Activated naive CD8-positive, alpha-beta T cell treated with anti-CD3 and anti-CD28 coated beads for 36 hours (primary cell): ENCODE data around the gene WWOX. TPM values are rescaled to one million over a fixed set of nuclear protein-coding genes. Genes with fewer than 3 reads are reported as not detected.

ENCODE experiments used
- DNase-seq: peaks from one replicate; pipeline ENCODE4 v3.0.0; 2021
- H3K27ac Mint-ChIP-seq: one replicate; pipeline ENCODE4 v1.8.0; 2022; ENCODE audit warnings: mild to moderate bottlenecking, moderate library complexity, mixed read lengths
- H3K27me3 Mint-ChIP-seq: one replicate; pipeline ENCODE4 v1.8.0; 2022; ENCODE audit warnings: mild to moderate bottlenecking, mixed read lengths
- H3K36me3 Mint-ChIP-seq: one replicate; pipeline ENCODE4 v1.8.0; 2021; ENCODE audit warnings: mild to moderate bottlenecking, mixed read lengths
- H3K4me1 Mint-ChIP-seq: one replicate; pipeline ENCODE4 v1.8.0; 2021; ENCODE audit warnings: mixed read lengths
- H3K4me3 Mint-ChIP-seq: one replicate; pipeline ENCODE4 v1.8.0; 2022; ENCODE audit warnings: mild to moderate bottlenecking, moderate library complexity, mixed read lengths
- H3K9me3 Mint-ChIP-seq: one replicate; pipeline ENCODE4 v1.8.0; 2022; ENCODE audit warnings: mixed read lengths
- total RNA-seq, 2 experiments: library from RNA; stranded (reverse); gene quantifications; one replicate each; pipeline ENCODE4 v1.2.3, GENCODE V29; 2021

Gene WWOX
- total RNA-seq, 2 experiments from 2014 or later, result 20.0 to 23.9 TPM

GRCh38 chr16:78520470-78520869 is 421.0 kb downstream of the WWOX start:
- no peaks in the 10 kb centered on the region for H3K4me1 Mint-ChIP-seq
- H3K36me3 Mint-ChIP-seq, result peaks cover 2% of the 10 kb centered on the region
- DNase-seq, result no peak

DNA sequence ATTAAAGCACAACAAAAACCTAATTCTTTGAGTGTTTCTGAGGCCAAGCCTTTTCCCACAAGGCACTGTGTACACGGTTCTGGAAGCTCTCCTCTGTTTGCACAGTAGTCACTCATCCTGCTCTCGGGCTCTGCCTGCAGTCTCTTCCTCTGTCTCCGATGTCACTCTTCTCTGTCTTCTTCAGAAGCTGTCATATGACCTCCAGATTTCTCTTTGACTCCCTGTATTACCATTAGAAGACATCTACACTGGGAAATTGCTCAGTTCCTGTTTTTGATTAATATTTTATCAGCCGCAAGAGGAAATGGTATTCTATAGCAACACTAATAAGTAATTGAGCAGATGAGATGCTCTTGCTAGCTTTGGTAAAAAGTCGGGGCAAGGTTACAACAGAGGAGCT is 422.9 kb downstream of the WWOX start:
- Mint-ChIP-seq H3K4me3 (no peak overlapping the region), H3K36me3 (peaks cover 2% of the 10 kb centered on the region), H3K4me1 (no peaks in the 10 kb centered on the region), H3K9me3 (no peaks in the 10 kb centered on the region), H3K27ac (no peak overlapping the region), H3K27me3 (no peaks in the 10 kb centered on the region)
- DNase-seq, result no peak

More at GRCh38 chr16:78520470-78520869, 421.0 kb downstream of the WWOX start:
- Mint-ChIP-seq H3K4me3 (no peak overlapping the region), H3K27me3 (no peaks in the 10 kb centered on the region), H3K27ac (no peak overlapping the region), H3K9me3 (no peaks in the 10 kb centered on the region)

DNA sequence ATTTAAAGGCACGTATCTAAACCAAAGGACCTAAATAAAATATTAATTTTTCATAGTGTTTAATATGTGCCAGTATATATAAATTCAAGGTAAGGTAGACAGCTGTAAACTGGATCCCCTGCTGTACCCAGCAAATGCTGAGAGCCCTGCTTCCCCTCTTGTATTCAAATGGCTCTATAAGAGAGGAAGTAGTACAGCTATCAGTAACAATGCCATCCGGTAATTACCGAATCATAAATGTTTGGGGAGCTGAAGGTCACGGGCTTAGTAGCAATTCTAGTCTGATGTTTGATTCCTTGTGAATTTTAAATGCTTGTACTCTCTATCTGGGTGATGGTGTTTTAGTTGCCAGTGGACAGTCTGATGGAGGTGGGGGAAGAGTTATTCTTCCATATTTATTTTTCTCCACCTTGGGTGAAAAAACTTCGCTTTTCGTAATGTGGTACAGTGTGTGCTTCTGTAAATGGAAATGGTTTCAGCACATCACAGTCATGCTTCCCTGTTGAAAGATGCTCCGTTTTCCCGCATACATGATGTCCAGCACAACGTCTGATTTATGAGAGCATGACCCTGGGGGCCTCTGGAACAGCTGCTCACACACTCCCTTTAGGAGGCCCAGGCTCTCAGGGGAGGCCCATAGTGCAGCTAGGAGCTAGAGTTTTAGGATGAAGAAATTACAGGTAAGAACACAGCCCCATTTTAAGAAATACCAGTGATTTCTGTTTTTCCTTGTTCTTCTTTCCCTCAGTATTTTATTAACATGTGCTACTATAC is 423.9 kb downstream of the WWOX start:
- Mint-ChIP-seq H3K9me3 (no peaks in the 10 kb centered on the region), H3K27ac (no peak overlapping the region)

DNA sequence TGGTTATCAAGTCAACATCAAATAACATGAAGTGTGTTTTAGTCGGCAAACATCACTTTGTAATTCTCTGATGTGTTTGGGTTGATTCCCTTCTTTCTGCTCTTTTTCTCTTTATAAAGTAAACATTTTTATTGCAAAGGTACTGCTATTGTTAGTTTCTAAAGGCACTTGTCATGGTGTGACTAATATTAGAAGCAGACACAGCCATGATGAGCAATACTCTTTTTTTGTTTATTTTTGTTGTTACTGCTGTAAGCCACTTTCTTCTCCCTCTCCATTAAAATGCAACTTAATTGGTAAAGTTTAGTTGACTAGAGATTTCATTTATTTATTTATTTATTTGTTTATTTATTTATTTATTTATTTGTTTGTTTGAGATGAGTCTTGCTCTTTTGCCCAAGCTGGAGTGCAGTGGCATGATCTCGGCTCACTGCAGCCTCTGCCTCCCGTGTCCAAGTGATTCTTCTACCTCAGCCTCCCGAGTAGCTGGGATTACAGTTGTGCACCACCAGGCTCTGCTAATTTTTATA is 424.7 kb downstream of the WWOX start:
- Mint-ChIP-seq H3K36me3 (peaks cover 4% of the 10 kb centered on the region), H3K4me3 (no peak overlapping the region), H3K4me1 (no peaks in the 10 kb centered on the region), H3K27me3 (no peaks in the 10 kb centered on the region), H3K9me3 (no peaks in the 10 kb centered on the region), H3K27ac (no peak overlapping the region)
- DNase-seq, result no peak

More for the DNA sequence above, 423.9 kb downstream of the WWOX start:
- H3K4me1 Mint-ChIP-seq, result no peaks in the 10 kb centered on the region
- no peaks in the 10 kb centered on the region for H3K27me3 Mint-ChIP-seq
- DNase-seq, result no peak
- H3K4me3 Mint-ChIP-seq, result no peak overlapping the region
- H3K36me3 Mint-ChIP-seq, result peaks cover 2% of the 10 kb centered on the region

- H3K27me3 Mint-ChIP-seq, result no peaks in the 10 kb centered on the region
- H3K27ac Mint-ChIP-seq, result no peak overlapping the region
- H3K4me1 Mint-ChIP-seq, result no peaks in the 10 kb centered on the region
- H3K4me3 Mint-ChIP-seq, result no peak overlapping the region
- DNase-seq, result no peak
- no peaks in the 10 kb centered on the region for H3K9me3 Mint-ChIP-seq
- H3K36me3 Mint-ChIP-seq, result peaks cover 4% of the 10 kb centered on the region
Measured at GRCh38 chr16:78528265-78528664, 428.8 kb downstream of the WWOX start.

DNA sequence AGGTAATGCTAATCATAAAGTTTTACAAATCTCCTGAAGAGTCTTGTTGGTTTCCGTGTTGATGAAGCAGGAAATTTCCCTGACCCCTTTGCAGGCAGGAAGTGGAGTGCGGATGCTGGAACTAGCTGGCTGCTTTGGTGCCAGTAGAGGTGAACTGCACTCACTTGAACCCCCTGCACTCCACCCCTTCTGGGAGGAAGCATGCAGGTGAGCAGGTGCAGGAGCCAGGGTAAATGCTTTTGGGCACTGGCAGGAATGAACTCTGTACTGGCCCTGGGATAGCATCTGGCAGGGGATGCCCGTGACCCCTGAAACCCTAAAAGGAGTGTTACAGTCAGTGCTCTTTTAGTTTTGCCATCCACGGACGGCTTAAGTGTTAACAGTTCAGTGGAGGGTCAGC is 430.4 kb downstream of the WWOX start:
- Mint-ChIP-seq H3K4me3 (no peak overlapping the region), H3K36me3 (peaks cover 4% of the 10 kb centered on the region), H3K27ac (no peak overlapping the region), H3K27me3 (no peaks in the 10 kb centered on the region), H3K9me3 (no peaks in the 10 kb centered on the region), H3K4me1 (no peaks in the 10 kb centered on the region)
- DNase-seq, result no peak

DNA sequence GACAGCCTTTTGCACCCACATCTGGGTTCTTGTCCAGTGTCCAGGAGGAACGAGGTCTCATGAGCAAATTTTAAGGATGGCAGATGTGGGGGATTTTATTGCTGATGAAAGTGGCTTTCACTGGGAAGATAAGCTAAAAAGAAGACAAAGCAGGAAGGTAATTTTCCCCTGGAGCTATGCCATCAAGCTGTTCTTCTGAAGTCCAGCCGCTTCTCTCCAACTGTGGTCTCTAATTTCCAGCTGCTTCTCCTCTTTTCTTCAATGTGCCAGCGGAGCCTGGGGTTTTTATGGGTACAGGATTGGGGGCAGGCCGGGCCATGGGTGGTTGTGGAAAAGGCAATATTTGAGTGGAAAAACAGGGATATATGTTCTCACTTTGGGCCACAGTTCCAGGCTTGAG is 430.8 kb downstream of the WWOX start:
- Mint-ChIP-seq H3K36me3 (peaks cover 4% of the 10 kb centered on the region), H3K9me3 (no peaks in the 10 kb centered on the region), H3K4me1 (no peaks in the 10 kb centered on the region), H3K27me3 (no peaks in the 10 kb centered on the region), H3K4me3 (no peak overlapping the region), H3K27ac (no peak overlapping the region)
- DNase-seq, result no peak

DNA sequence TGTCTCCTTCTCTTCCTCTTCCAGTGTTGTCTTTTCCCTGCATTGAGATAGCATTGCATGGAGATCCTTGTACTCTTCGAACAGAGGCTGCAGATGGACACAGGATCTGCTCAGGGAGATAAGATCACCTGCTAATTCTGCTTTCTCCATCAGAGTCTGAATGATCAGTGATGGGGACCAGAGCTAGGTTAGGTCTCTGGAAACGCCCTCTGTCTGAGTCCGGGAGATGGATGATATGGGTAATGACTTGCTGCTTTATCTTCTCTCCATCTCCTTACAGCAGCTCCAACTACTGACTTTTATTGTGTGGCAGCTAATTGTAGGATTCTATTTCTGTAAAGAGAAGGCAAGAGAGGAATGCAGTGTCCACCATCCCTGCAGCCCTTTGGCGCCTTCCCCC is 435.6 kb downstream of the WWOX start:
- Mint-ChIP-seq H3K27me3 (no peaks in the 10 kb centered on the region), H3K4me3 (no peak overlapping the region), H3K27ac (no peak overlapping the region), H3K9me3 (no peaks in the 10 kb centered on the region), H3K4me1 (no peaks in the 10 kb centered on the region), H3K36me3 (no peaks in the 10 kb centered on the region)
- DNase-seq, result no peak

DNA sequence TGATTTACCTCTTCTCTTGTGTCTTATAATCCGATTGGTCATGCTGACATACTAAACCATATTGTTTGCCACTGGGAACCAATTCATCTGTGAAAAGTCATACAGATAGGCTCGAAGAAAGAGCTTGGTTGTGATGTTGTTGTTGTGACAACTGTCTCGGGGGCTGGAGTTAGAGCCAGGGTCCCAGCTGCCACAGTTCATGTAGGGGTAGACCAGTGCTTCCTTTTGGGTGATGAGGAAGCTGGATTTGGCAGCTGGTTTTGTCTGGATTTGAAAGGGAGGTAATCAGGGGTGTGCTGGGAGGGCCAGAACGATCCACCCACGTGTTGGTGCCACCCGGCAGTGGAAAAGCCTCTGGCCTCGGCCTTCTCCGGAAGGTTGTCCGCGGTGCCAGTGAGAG is 438.1 kb downstream of the WWOX start:
- DNase-seq, result no peak
- no peaks in the 10 kb centered on the region for H3K36me3 Mint-ChIP-seq

GRCh38 chr16:78538292-78538691 is 438.8 kb downstream of the WWOX start:
- no peak overlapping the region for H3K4me3 Mint-ChIP-seq

More for the DNA sequence above, 438.1 kb downstream of the WWOX start:
- H3K4me1 Mint-ChIP-seq, result no peaks in the 10 kb centered on the region
- no peak overlapping the region for H3K4me3 Mint-ChIP-seq
- H3K9me3 Mint-ChIP-seq, result no peaks in the 10 kb centered on the region
- H3K27me3 Mint-ChIP-seq, result no peaks in the 10 kb centered on the region
- no peak overlapping the region for H3K27ac Mint-ChIP-seq

GRCh38 chr16:78538919-78539318 is 439.5 kb downstream of the WWOX start:
- H3K4me3 Mint-ChIP-seq, result no peak overlapping the region
- DNase-seq, result no peak
- H3K27ac Mint-ChIP-seq, result no peak overlapping the region
- no peaks in the 10 kb centered on the region for H3K27me3 Mint-ChIP-seq
- peaks cover 3% of the 10 kb centered on the region for H3K36me3 Mint-ChIP-seq
- H3K9me3 Mint-ChIP-seq, result no peaks in the 10 kb centered on the region
- no peaks in the 10 kb centered on the region for H3K4me1 Mint-ChIP-seq

More at GRCh38 chr16:78538292-78538691, 438.8 kb downstream of the WWOX start:
- Mint-ChIP-seq H3K36me3 (peaks cover 3% of the 10 kb centered on the region), H3K4me1 (no peaks in the 10 kb centered on the region), H3K27ac (no peak overlapping the region), H3K27me3 (no peaks in the 10 kb centered on the region), H3K9me3 (no peaks in the 10 kb centered on the region)
- DNase-seq, result no peak

DNA sequence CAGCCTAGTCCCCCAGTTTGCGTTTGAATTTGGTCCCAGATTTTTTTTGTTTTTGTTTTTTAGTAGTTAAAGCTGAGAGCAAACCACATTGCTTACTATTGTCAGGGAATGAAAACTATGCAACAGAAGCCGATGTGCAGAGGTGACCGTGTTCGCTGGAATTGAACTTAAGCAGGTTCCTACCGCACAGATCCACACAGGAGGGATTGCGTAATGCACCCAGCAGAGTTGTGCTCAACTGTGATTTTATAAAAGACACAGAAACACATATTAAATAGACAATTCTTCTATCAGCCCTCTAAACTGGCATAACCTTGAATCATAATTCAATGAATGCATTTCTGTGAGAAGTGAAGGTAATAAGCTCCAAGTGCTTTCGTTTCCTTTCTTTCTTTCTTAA is 443.0 kb downstream of the WWOX start:
- H3K27ac Mint-ChIP-seq, result no peak overlapping the region
- no peaks in the 10 kb centered on the region for H3K9me3 Mint-ChIP-seq
- no peak overlapping the region for H3K4me3 Mint-ChIP-seq
- peaks cover 3% of the 10 kb centered on the region for H3K27me3 Mint-ChIP-seq
- DNase-seq, result no peak
- peaks cover 3% of the 10 kb centered on the region for H3K36me3 Mint-ChIP-seq
- H3K4me1 Mint-ChIP-seq, result no peaks in the 10 kb centered on the region

- Mint-ChIP-seq H3K27me3 (peaks cover 3% of the 10 kb centered on the region), H3K4me1 (no peaks in the 10 kb centered on the region), H3K27ac (no peak overlapping the region), H3K36me3 (peaks cover 3% of the 10 kb centered on the region), H3K4me3 (no peak overlapping the region), H3K9me3 (no peaks in the 10 kb centered on the region)
- no peak for DNase-seq
Measured at GRCh38 chr16:78543023-78543422, 443.6 kb downstream of the WWOX start.

- DNase-seq, result no peak
- H3K4me1 Mint-ChIP-seq, result peaks cover 7% of the 10 kb centered on the region
Measured at GRCh38 chr16:78549366-78549765, 449.9 kb downstream of the WWOX start.

GRCh38 chr16:78551487-78552085 is 452.1 kb downstream of the WWOX start:
- Mint-ChIP-seq H3K9me3 (no peaks in the 10 kb centered on the region), H3K36me3 (no peaks in the 10 kb centered on the region), H3K4me1 (peaks cover 7% of the 10 kb centered on the region), H3K4me3 (no peak overlapping the region), H3K27me3 (no peaks in the 10 kb centered on the region), H3K27ac (no peak overlapping the region)
- no peak for DNase-seq

More at GRCh38 chr16:78549366-78549765, 449.9 kb downstream of the WWOX start:
- no peaks in the 10 kb centered on the region for H3K36me3 Mint-ChIP-seq
- H3K4me3 Mint-ChIP-seq, result no peak overlapping the region
- H3K27me3 Mint-ChIP-seq, result peaks cover 3% of the 10 kb centered on the region
- H3K9me3 Mint-ChIP-seq, result no peaks in the 10 kb centered on the region
- no peak overlapping the region for H3K27ac Mint-ChIP-seq
